KMS-11 (cell line): ENCODE measurements around the gene KLHDC9.

Experiments used
- H2AFZ ChIP-seq: fragments of 200-600 bp; sonication (generic); 2 replicates; pipeline ENCODE4 v1.6.1; 2016; ENCODE audit warnings: antibody characterized with exemption, mixed run types, low read depth
- H3K27ac ChIP-seq: fragments of 200-600 bp; sonication (generic); 2 replicates; pipeline ENCODE4 v1.6.1; 2016; ENCODE audit warnings: mild to moderate bottlenecking, mixed run types
- H3K27me3 ChIP-seq: fragments of 200-600 bp; sonication (generic); 2 replicates; pipeline ENCODE4 v1.6.1; 2017; ENCODE audit warnings: mild to moderate bottlenecking, low read depth, mixed run types, moderate library complexity; ENCODE audit not compliant: insufficient read depth
- H3K36me3 ChIP-seq: fragments of 200-600 bp; sonication (generic); 2 replicates; pipeline ENCODE4 v1.6.1; 2017; ENCODE audit warnings: mild to moderate bottlenecking, mixed run types; ENCODE audit not compliant: insufficient read depth
- H3K4me1 ChIP-seq: fragments of 200-600 bp; sonication (generic); 2 replicates; pipeline ENCODE4 v1.6.1; 2016; ENCODE audit warnings: mild to moderate bottlenecking, low read depth, mixed run types; ENCODE audit not compliant: poor library complexity, severe bottlenecking
- H3K4me2 ChIP-seq: fragments of 200-600 bp; sonication (generic); 2 replicates; pipeline ENCODE4 v1.7.0; 2016; ENCODE audit warnings: mild to moderate bottlenecking, mixed run types
- H3K4me3 ChIP-seq: fragments of 200-600 bp; sonication (generic); IDR thresholded peaks from 2 replicates; pipeline ENCODE4 v1.6.1; 2017; ENCODE audit warnings: low read depth, low read length, mixed read lengths; ENCODE audit not compliant: insufficient read depth
- H3K79me2 ChIP-seq: fragments of 200-600 bp; sonication (generic); 2 replicates; pipeline ENCODE4 v1.6.1; 2016; ENCODE audit warnings: low read depth, mixed run types; ENCODE audit not compliant: insufficient read depth
- H3K9ac ChIP-seq: fragments of 200-600 bp; sonication (generic); 2 replicates; pipeline ENCODE4 v1.6.1; 2016; ENCODE audit warnings: mild to moderate bottlenecking, mixed run types
- H4K20me1 ChIP-seq: fragments of 200-600 bp; sonication (generic); 2 replicates; pipeline ENCODE4 v1.6.1; 2016; ENCODE audit warnings: mild to moderate bottlenecking, mixed run types; ENCODE audit not compliant: insufficient read depth
- TF ChIP-seq, protein P1 (sequence below): fragments of 200-600 bp; sonication (generic); conservative IDR thresholded peaks from 2 replicates; pipeline ENCODE4 v1.6.1; 2017; ENCODE audit warnings: low read depth, mild to moderate bottlenecking, antibody characterized with exemption, low read length, moderate library complexity, mixed read lengths

KLHDC9 gene

GRCh38 chr1:161080441-161081405, 17.4 kb upstream of the KLHDC9 start:
- no peaks in the 10 kb centered on the region for H3K36me3 ChIP-seq
- H4K20me1 ChIP-seq: no peaks in the 10 kb centered on the region
- no peak overlapping the region for H3K4me2 ChIP-seq
- peaks cover 8% of the 10 kb centered on the region for H3K4me1 ChIP-seq
- no peaks in the 10 kb centered on the region for H3K79me2 ChIP-seq
- no peak overlapping the region for H3K27ac ChIP-seq
- TF ChIP-seq, protein P1, sequence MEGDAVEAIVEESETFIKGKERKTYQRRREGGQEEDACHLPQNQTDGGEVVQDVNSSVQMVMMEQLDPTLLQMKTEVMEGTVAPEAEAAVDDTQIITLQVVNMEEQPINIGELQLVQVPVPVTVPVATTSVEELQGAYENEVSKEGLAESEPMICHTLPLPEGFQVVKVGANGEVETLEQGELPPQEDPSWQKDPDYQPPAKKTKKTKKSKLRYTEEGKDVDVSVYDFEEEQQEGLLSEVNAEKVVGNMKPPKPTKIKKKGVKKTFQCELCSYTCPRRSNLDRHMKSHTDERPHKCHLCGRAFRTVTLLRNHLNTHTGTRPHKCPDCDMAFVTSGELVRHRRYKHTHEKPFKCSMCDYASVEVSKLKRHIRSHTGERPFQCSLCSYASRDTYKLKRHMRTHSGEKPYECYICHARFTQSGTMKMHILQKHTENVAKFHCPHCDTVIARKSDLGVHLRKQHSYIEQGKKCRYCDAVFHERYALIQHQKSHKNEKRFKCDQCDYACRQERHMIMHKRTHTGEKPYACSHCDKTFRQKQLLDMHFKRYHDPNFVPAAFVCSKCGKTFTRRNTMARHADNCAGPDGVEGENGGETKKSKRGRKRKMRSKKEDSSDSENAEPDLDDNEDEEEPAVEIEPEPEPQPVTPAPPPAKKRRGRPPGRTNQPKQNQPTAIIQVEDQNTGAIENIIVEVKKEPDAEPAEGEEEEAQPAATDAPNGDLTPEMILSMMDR: no peak
- no peak overlapping the region for H2AFZ ChIP-seq
- H3K27me3 ChIP-seq: no peaks in the 10 kb centered on the region
- no peak overlapping the region for H3K4me3 ChIP-seq
- no peak overlapping the region for H3K9ac ChIP-seq

GRCh38 chr1:161081519-161081918, 16.6 kb upstream of the KLHDC9 start:
- no peaks in the 10 kb centered on the region for H3K27me3 ChIP-seq
- no peak overlapping the region for H2AFZ ChIP-seq
- no peaks in the 10 kb centered on the region for H4K20me1 ChIP-seq
- no peaks in the 10 kb centered on the region for H3K79me2 ChIP-seq
- H3K36me3 ChIP-seq: no peaks in the 10 kb centered on the region
- no peak overlapping the region for H3K9ac ChIP-seq
- H3K4me3 ChIP-seq: no peak overlapping the region
- TF ChIP-seq, protein P1: no peak
- H3K27ac ChIP-seq: no peak overlapping the region
- peaks cover 8% of the 10 kb centered on the region for H3K4me1 ChIP-seq
- no peak overlapping the region for H3K4me2 ChIP-seq

DNA sequence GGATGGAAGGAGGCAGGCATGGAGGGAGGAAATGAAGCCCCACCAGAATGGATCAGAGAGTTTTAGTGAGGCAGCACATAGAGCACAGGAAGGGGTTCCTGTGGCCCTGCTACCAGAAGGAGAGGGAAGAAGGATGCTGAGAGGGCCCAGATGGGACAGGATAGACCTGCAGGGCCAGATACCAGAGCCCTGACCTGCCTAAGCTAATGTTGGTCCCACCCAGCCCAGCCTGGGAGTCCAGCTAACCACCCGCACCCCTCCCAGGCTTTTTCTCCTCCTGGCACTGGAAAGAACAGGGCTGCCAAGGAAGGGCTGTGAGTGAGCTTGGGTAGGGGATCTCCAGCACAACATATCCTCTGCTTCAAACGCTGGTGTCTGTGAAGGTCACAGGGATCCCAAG, 15.7 kb upstream of the KLHDC9 start:
- Histone ChIP-seq H4K20me1 (no peaks in the 10 kb centered on the region), H3K27me3 (no peaks in the 10 kb centered on the region), H3K4me1 (peaks cover 8% of the 10 kb centered on the region), H3K79me2 (no peaks in the 10 kb centered on the region), H2AFZ (no peak overlapping the region), H3K36me3 (no peaks in the 10 kb centered on the region), H3K4me3 (no peak overlapping the region), H3K4me2 (no peak overlapping the region), H3K9ac (no peak overlapping the region), H3K27ac (no peak overlapping the region)
- TF ChIP-seq, protein P1: no peak

GRCh38 chr1:161082996-161083747, 15.0 kb upstream of the KLHDC9 start:
- Histone ChIP-seq H3K4me2 (no peak overlapping the region), H3K27me3 (no peaks in the 10 kb centered on the region), H3K79me2 (no peaks in the 10 kb centered on the region), H3K27ac (no peak overlapping the region), H4K20me1 (no peaks in the 10 kb centered on the region), H3K9ac (no peak overlapping the region), H2AFZ (no peak overlapping the region), H3K36me3 (no peaks in the 10 kb centered on the region), H3K4me3 (no peak overlapping the region), H3K4me1 (peaks cover 8% of the 10 kb centered on the region)
- TF ChIP-seq, protein P1: no peak
